Endothelial cell of umbilical vein (primary cell): ENCODE measurements around the gene ARHGDIA. TPM values are rescaled to one million over a fixed set of nuclear protein-coding genes. Genes with fewer than 3 reads are reported as not detected.

Experiments used
- BruUV-seq: library from RNA; stranded (reverse); fragments of 400-500 nt; replicated peaks from 2 replicates; lab custom pipeline; 2021; lab: Mats Ljungman, UMichigan
- CTCF ChIA-PET: fragments of 300-600, 350-600 bp; sonication (Branson Sonifier 250); formaldehyde crosslinking; loops from one replicate; lab custom pipeline; 2021; ENCODE audit warnings: antibody characterized with exemption, inconsistent platforms; lab: Charles Lee
- POLR2A ChIA-PET: fragments of 300-600, 350-600 bp; sonication (Branson Sonifier 250); formaldehyde crosslinking; loops from one replicate; lab custom pipeline; 2021; ENCODE audit warnings: antibody characterized with exemption, inconsistent platforms; lab: Charles Lee
- DNase-seq: peaks from one replicate; pipeline ENCODE4 v3.0.0-alpha.2; 2011; ENCODE audit warnings: low read depth, low spot score
- FAIRE-seq: peaks from 2 replicates; lab custom pipeline; 2011; peaks lifted over from hg19 to GRCh38; lab: Jason Lieb, UNC
- H2AFZ ChIP-seq: 2 replicates; pipeline ENCODE4 v1.6.0; 2012; ENCODE audit warnings: low read depth, low read length, control low read depth, inconsistent platforms
- H3K27ac ChIP-seq: 2 replicates; pipeline ENCODE4 v1.5.1; 2011; ENCODE audit warnings: low read depth, mild to moderate bottlenecking, control low read depth, low read length, moderate library complexity; ENCODE audit not compliant: insufficient read depth
- H3K27me3 ChIP-seq, 2 experiments: 2 replicates each; pipeline versions ENCODE4 v1.6.0 to v1.6.1; 2011; ENCODE audit warnings: low read length in 2 of 2, mixed read lengths in 1 of 2; ENCODE audit not compliant: control insufficient read depth in 2 of 2, insufficient read depth in 2 of 2
- H3K36me3 ChIP-seq, 2 experiments: 2 replicates in 1 of 2; 3 replicates in 1 of 2; pipeline ENCODE4 v1.5.1; 2011; ENCODE audit warnings: low read length in 2 of 2, mild to moderate bottlenecking in 1 of 2, moderate library complexity in 1 of 2; ENCODE audit not compliant: control insufficient read depth in 2 of 2, insufficient read depth in 2 of 2; ENCODE audit errors: extremely low read depth in 1 of 2
- H3K4me1 ChIP-seq: 3 replicates; pipeline ENCODE4 v1.5.1; 2011; ENCODE audit warnings: mild to moderate bottlenecking, low read length; ENCODE audit not compliant: control insufficient read depth, insufficient read depth; ENCODE audit errors: extremely low read depth
- H3K4me2 ChIP-seq: 2 replicates; pipeline ENCODE4 v1.6.1; 2011; ENCODE audit warnings: low read length, control low read depth, mixed read lengths; ENCODE audit not compliant: insufficient read depth
- H3K4me3 ChIP-seq, 3 experiments: fragments of 200-600 bp in 1 of 3; sonication (generic), shearing (Covaris generic) in 1 of 3; replicated peaks in 1 of 3; 2 replicates each; pipeline ENCODE4 v1.5.1; 2011 to 2016; ENCODE audit warnings: control low read depth in 3 of 3, low read length in 3 of 3, mild to moderate bottlenecking in 2 of 3, inconsistent platforms in 1 of 3, low read depth in 1 of 3, moderate library complexity in 1 of 3; ENCODE audit not compliant: insufficient read depth in 1 of 3
- H3K79me2 ChIP-seq: 2 replicates; pipeline ENCODE4 v1.6.0; 2012; ENCODE audit warnings: low read length, inconsistent platforms; ENCODE audit not compliant: control insufficient read depth, insufficient read depth
- H3K9ac ChIP-seq: replicated peaks from 2 replicates; pipeline ENCODE3; 2011; ENCODE audit warnings: low read length, control low read depth; ENCODE audit not compliant: insufficient read depth; ENCODE audit errors: extremely low read depth
- H3K9me1 ChIP-seq: replicated peaks from 3 replicates; pipeline ENCODE4 v1.6.0; 2011; ENCODE audit warnings: mild to moderate bottlenecking, low read length; ENCODE audit not compliant: control insufficient read depth, insufficient read depth; ENCODE audit errors: extremely low read depth
- H3K9me3 ChIP-seq: replicated peaks from 2 replicates; pipeline ENCODE4 v1.5.1; 2012; ENCODE audit warnings: low read length, inconsistent platforms; ENCODE audit not compliant: control insufficient read depth, insufficient read depth
- H4K20me1 ChIP-seq: replicated peaks from 2 replicates; pipeline ENCODE3; 2011; ENCODE audit warnings: mild to moderate bottlenecking, low read length; ENCODE audit not compliant: control insufficient read depth, insufficient read depth; ENCODE audit errors: extremely low read depth
- EZH2 ChIP-seq: IDR thresholded peaks from 2 replicates; pipeline ENCODE4 v1.6.1; 2012; ENCODE audit warnings: borderline replicate concordance, low read depth, mild to moderate bottlenecking, moderate library complexity, low read length, inconsistent platforms; ENCODE audit not compliant: severe bottlenecking
- FOS ChIP-seq: IDR thresholded peaks from 2 replicates; pipeline ENCODE4 v1.6.1; 2011; ENCODE audit warnings: mild to moderate bottlenecking, low read length, moderate library complexity, borderline replicate concordance; ENCODE audit not compliant: insufficient read depth
- GATA2 ChIP-seq: IDR thresholded peaks from 2 replicates; pipeline ENCODE4 v1.7.0; 2011; ENCODE audit warnings: low read depth, mild to moderate bottlenecking, moderate library complexity, mixed read lengths, low read length; ENCODE audit not compliant: insufficient read length, insufficient read depth
- JUN ChIP-seq: IDR thresholded peaks from 2 replicates; pipeline ENCODE4 v1.6.1; 2011; ENCODE audit warnings: borderline replicate concordance, low read depth; ENCODE audit not compliant: insufficient read length, insufficient read depth
- MYC ChIP-seq: IDR thresholded peaks from one replicate; pipeline ENCODE4 v1.6.1; 2011; ENCODE audit warnings: mild to moderate bottlenecking, low read depth, low read length
- POLR2A ChIP-seq: IDR thresholded peaks from 2 replicates; pipeline ENCODE4 v1.6.1; 2012; ENCODE audit warnings: low read depth, mild to moderate bottlenecking, control low read depth, low read length
- POLR2AphosphoS5 ChIP-seq: IDR thresholded peaks from 2 replicates; pipeline ENCODE4 v1.6.1; 2012; ENCODE audit warnings: low read depth, mild to moderate bottlenecking, control low read depth, low read length, moderate library complexity; ENCODE audit not compliant: insufficient read depth
- dilution Hi-C: fragments of 300-500 bp; cut with MboI; formaldehyde crosslinking; loops from one replicate; pipeline ENCODE4 v1.15.0; 2019; ENCODE audit warnings: low sequenced_read_pairs; ENCODE audit not compliant: extremely low pct_ligation_motif_present
- intact Hi-C: fragments of 100-400 bp; cut with micrococcal nuclease; formaldehyde crosslinking; loops from one replicate; pipeline ENCODE4 v1.10.0; 2022
- polyA plus RNA-seq, 4 experiments: library from polyadenylated mRNA; depleted of rRNA in 3 of 4; stranded (reverse) in 3 of 4; unstranded in 1 of 4; fragments of >200 nt; gene quantifications; 2 replicates each; pipeline versions ENCODE4 v1.2.1 to v1.2.3, GENCODE V29; 2011 to 2012; ENCODE audit warnings: missing spikeins in 1 of 4
- total RNA-seq: library from RNA; stranded (reverse); gene quantifications from 2 replicates; pipeline ENCODE4 v1.2.3, GENCODE V29; 2021
- TF ChIP-seq, protein P1 (sequence below): IDR thresholded peaks from 2 replicates; pipeline ENCODE4 v1.6.1; 2011; ENCODE audit not compliant: insufficient read depth, insufficient read length
- TF ChIP-seq, protein P2 (sequence below), 2 donors: IDR thresholded peaks; 1 replicate in 1 of 2; 2 replicates in 1 of 2; pipeline ENCODE4 v1.5.1; 2011; ENCODE audit warnings: low read length in 2 of 2, mild to moderate bottlenecking in 2 of 2, moderate library complexity in 2 of 2, control low read depth in 1 of 2, inconsistent platforms in 1 of 2, low read depth in 1 of 2; ENCODE audit not compliant: insufficient read depth in 1 of 2; ENCODE audit errors: extremely low read depth in 1 of 2

The ARHGDIA gene
- total and polyA plus RNA-seq, 2 donors (not counting 3 experiments of a cell fraction or from before 2014, with no cell fraction given) = 358 to 645 TPM

- POLR2A ChIA-PET = no interaction called here
- BruUV-seq = no TSS peak
Measured at GRCh38 chr17:81907219-81908145, 36.3 kb upstream of the ARHGDIA start.

DNA sequence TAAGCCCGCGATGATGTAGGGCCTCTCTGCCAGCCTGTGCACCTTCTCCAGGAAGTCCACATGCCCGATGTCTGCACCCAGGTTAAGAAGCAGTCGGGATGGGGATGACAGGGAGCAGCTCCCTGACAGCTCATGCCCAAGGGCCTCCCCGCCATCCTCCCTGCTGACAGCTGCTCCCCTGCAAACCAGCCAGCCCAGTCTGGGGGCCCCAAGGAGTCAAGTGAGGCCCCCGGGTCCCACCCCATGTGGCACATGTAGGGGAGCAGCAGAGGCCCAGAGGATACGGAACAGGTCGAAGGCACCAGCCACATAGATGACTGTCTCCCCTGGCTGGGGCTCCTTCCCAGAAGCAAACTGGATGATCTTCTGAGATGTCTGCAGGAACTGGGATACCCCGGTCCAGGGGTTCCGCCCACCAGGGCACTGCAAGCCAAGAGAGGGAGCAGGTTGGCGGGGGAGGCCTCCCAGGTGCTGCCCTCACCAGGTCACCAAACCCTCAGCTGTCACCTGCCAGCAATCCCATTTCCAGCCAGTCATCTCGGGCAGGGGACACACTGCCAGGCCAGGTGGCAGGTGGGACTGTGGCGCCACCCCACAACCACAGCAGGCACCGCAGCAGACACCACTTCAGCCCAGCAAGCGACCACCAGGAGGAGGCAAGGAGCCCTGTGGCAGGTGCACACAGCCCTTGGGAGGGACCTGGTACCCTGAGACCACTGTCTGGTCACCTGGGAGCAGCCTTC, 35.5 kb upstream of the ARHGDIA start:
- CTCF ChIA-PET = no interaction called here
- no TSS peak for BruUV-seq
- DNase-seq = no peak
- dilution Hi-C loops = no loop called here
- no peak overlapping the region for H3K4me2 ChIP-seq
- intact Hi-C loops = no loop called here
- H3K79me2 ChIP-seq = no peaks in the 10 kb centered on the region
- POLR2A ChIA-PET = no interaction called here
- peaks cover 8% of the 10 kb centered on the region for H3K4me1 ChIP-seq
- H3K9me1 ChIP-seq = no peaks in the 10 kb centered on the region
- no peak overlapping the region for H3K9ac ChIP-seq
- H3K27me3 ChIP-seq = no peaks in the 10 kb centered on the region
- no peak overlapping the region for H3K4me3 ChIP-seq
- H3K27ac ChIP-seq = no peak overlapping the region
- H2AFZ ChIP-seq = no peak overlapping the region
- FAIRE-seq = no peak
- no peaks in the 10 kb centered on the region for H4K20me1 ChIP-seq
- H3K36me3 ChIP-seq = peaks cover 0 to 3% of the 10 kb centered on the region in 2 experiments
- H3K9me3 ChIP-seq = no peaks in the 10 kb centered on the region
- TF ChIP-seq MYC (no peak), FOS (no peak), GATA2 (no peak), POLR2A (no peak), EZH2 (no peak), JUN (no peak), POLR2AphosphoS5 (no peak)
- TF ChIP-seq, protein P1, sequence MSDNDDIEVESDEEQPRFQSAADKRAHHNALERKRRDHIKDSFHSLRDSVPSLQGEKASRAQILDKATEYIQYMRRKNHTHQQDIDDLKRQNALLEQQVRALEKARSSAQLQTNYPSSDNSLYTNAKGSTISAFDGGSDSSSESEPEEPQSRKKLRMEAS = no peak
- TF ChIP-seq, protein P2, sequence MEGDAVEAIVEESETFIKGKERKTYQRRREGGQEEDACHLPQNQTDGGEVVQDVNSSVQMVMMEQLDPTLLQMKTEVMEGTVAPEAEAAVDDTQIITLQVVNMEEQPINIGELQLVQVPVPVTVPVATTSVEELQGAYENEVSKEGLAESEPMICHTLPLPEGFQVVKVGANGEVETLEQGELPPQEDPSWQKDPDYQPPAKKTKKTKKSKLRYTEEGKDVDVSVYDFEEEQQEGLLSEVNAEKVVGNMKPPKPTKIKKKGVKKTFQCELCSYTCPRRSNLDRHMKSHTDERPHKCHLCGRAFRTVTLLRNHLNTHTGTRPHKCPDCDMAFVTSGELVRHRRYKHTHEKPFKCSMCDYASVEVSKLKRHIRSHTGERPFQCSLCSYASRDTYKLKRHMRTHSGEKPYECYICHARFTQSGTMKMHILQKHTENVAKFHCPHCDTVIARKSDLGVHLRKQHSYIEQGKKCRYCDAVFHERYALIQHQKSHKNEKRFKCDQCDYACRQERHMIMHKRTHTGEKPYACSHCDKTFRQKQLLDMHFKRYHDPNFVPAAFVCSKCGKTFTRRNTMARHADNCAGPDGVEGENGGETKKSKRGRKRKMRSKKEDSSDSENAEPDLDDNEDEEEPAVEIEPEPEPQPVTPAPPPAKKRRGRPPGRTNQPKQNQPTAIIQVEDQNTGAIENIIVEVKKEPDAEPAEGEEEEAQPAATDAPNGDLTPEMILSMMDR (IDR thresholded peaks at IDR 0.05; ENCODE audit: extremely low read depth in 1 of 2, insufficient read depth in 1 of 2, low read depth in 1 of 2, low read length in 2 of 2) = no peak

More at GRCh38 chr17:81907219-81908145, 36.3 kb upstream of the ARHGDIA start:
- Histone ChIP-seq H3K27ac (no peak overlapping the region), H3K27me3 (no peaks in the 10 kb centered on the region), H3K4me3 (no peak overlapping the region), H3K36me3 (peaks cover 0 to 4% of the 10 kb centered on the region in 2 experiments), H3K79me2 (no peaks in the 10 kb centered on the region), H4K20me1 (no peaks in the 10 kb centered on the region), H3K4me1 (peaks cover 6% of the 10 kb centered on the region), H3K9me3 (no peaks in the 10 kb centered on the region), H3K9me1 (no peaks in the 10 kb centered on the region), H2AFZ (no peak overlapping the region), H3K9ac (no peak overlapping the region), H3K4me2 (no peak overlapping the region)
- TF ChIP-seq GATA2 = no peak
- DNase-seq = no peak
- intact Hi-C loops (no loop called here), dilution Hi-C loops (no loop called here)
- CTCF ChIA-PET = no interaction called here
- no peak for FAIRE-seq
